Body of pancreas (tissue), 4 donors: ENCODE measurements around the gene MUC12.

Experiments used
- CTCF ChIP-seq, 7 experiments: fragments of 450-650 bp in 4 of 7; fragments of 200-600 bp in 3 of 7; sonication (generic) in 3 of 7; IDR thresholded peaks; one replicate each; pipeline ENCODE4 v1.5.1; 2016 to 2019; ENCODE audit warnings: antibody characterized with exemption in 7 of 7
- POLR2A ChIP-seq, 3 donors: fragments of 450-650 bp; IDR thresholded peaks; one replicate each; pipeline ENCODE4 v1.6.1; 2016; ENCODE audit warnings: antibody characterized with exemption in 3 of 3, mild to moderate bottlenecking in 2 of 3

- no peak for TF ChIP-seq CTCF (IDR thresholded peaks at IDR 0.05)
- no peak for TF ChIP-seq POLR2A (IDR thresholded peaks at IDR 0.05)
Observed at GRCh38 chr7:100952641-100953040, 16.7 kb upstream of the MUC12 start.
